GM18868 (cell line): ENCODE measurements around the gene DBN1.

Experiments
- ATAC-seq: cut with Tn5 transposase; IDR thresholded peaks from one replicate; pipeline ENCODE4 v1.9.1; 2021; ENCODE audit warnings: mild to moderate bottlenecking, moderate library complexity; ENCODE audit not compliant: unreplicated experiment

The DBN1 gene

GRCh38 chr5:177445917-177446199 is 27.6 kb downstream of the DBN1 start:
- no peak for ATAC-seq

DNA sequence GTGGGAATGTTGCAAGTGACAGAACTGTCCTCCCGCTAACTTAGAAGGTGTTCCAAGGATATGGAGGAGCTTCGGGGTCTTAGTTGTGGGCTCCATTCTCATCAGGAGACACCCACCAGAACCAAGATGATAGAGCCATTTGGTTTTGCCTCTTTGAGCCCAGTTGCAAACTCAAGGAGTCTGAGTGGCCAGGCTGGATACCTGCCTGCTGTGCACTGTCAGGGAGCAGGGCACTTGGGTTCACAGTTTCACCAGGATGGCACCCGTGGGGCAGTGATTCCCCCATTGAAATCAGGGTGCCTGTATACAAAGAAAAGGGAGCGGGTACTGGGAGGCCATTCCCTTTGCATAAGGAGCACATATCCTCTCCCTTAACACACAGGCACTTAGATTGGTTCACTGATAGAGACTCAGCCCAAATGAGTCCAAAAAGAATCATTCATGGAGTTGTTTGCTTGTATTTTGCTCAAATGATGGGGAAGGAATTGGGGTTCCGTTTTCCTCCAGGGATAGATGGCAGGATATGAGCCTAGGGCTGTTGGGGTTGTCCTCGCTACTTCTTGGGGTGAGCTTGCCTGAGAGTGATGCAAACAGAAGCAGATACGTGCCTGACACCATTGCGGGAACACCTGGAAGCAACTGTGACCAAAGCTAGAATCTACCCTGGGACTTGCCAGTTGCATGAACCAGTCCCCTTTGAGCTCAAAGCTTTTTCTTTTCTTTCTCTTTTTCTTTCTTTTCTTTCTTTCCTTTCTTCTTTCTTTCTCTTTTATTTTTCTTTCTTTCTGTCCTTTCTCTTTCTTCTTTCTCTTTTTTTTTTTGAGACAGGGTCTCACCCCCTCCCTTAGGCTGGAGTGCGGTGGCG is 28.1 kb downstream of the DBN1 start:
- ATAC-seq = no peak

- ATAC-seq = no peak
These were observed 29.1 kb downstream of the DBN1 start for GRCh38 chr5:177444106-177445051.

- no peak for ATAC-seq
These were observed 30.1 kb downstream of the DBN1 start for GRCh38 chr5:177443144-177443983.

- no peak for ATAC-seq
These were observed 31.2 kb downstream of the DBN1 start for GRCh38 chr5:177442066-177442826.

GRCh38 chr5:177440990-177441780 is 32.2 kb downstream of the DBN1 start:
- no peak for ATAC-seq

- ATAC-seq = no peak
These were observed 33.0 kb downstream of the DBN1 start for GRCh38 chr5:177440211-177440989.

DNA sequence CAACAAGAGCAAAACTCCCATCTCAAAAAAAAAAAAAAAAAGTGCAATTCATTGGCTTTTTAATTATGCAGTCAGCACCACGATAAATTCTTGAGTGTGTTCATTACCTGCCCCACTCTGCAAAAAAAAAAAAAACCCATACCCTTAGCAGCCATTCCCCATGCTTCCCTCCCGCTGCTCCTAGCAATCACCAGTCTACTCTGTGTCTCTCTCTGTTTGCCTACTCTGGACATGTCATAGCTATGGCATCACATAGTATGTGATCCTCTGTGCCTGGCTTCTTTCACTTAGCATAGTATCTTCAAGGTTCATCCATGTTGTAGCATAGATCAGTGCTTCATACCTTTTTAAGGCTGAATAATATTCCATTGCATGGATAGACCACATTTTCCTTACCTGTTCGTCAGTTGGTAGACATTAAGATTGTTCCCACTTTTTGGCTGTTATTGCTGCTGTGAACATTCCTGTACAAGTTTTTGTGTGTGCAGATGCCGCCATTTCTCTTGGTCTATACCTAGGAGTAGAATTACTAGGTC is 33.8 kb downstream of the DBN1 start:
- ATAC-seq = no peak

DNA sequence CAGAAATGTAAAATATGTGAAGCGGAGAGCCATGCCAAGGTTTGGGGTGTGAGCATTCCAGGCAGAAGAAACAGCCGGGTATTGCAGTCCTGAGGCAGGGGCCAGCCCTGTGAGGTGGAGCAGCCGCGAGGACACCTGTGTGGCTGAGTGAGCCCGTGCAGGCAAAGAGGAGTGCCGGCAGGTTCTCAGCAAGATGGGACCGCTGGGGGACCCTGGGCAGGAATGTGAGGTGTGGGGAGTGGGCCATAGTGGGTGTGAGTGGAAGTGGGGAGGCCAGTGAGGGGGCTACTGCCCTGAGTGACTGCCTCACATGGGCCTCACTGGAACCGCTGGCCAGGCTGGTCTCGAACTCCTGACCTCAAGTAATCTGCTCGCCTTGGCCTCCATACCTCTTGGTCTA is 35.0 kb downstream of the DBN1 start:
- no peak for ATAC-seq

DNA sequence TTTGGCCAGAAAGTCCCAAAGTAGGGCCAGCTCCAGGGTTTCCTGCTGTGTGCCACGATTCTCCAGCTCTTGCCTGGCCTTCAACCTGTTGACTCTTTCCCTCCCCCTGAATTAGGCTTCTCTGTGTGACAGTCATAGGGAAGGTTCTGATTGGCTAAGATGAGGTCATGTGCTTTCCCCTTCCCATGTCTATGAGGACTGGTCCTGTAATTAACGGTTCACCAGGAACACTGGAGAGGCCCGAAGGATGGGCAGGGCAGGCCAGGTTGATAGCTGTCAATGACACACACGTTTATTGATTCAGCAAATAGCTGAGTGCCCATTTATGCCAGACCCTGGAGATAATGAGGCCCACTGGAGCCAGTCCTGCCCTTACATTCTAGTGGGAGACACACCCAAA is 35.8 kb downstream of the DBN1 start:
- ATAC-seq = no peak

DNA sequence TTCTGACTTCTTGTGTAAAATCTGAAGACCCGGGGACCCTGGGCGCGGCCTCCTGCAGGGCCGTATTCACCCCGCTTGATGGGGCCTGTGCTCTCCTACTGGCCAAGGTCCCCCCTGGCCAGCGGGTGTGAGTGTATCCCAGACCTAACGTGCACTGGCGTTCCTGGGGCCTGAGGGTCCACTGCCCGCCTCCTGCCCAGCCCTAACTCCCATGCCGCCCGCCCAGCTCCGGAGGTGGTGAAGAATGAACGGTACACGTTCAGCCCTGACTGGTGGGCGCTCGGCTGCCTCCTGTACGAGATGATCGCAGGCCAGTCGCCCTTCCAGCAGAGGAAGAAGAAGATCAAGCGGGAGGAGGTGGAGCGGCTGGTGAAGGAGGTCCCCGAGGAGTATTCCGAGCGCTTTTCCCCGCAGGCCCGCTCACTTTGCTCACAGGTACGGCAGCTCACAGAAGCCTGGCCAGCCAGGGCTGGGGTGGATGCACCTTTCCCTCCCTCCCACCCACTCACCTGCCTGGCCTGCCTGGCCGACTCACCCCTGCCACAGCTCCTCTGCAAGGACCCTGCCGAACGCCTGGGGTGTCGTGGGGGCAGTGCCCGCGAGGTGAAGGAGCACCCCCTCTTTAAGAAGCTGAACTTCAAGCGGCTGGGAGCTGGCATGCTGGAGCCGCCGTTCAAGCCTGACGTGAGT is 37.4 kb downstream of the DBN1 start:
- ATAC-seq = no peak

DNA sequence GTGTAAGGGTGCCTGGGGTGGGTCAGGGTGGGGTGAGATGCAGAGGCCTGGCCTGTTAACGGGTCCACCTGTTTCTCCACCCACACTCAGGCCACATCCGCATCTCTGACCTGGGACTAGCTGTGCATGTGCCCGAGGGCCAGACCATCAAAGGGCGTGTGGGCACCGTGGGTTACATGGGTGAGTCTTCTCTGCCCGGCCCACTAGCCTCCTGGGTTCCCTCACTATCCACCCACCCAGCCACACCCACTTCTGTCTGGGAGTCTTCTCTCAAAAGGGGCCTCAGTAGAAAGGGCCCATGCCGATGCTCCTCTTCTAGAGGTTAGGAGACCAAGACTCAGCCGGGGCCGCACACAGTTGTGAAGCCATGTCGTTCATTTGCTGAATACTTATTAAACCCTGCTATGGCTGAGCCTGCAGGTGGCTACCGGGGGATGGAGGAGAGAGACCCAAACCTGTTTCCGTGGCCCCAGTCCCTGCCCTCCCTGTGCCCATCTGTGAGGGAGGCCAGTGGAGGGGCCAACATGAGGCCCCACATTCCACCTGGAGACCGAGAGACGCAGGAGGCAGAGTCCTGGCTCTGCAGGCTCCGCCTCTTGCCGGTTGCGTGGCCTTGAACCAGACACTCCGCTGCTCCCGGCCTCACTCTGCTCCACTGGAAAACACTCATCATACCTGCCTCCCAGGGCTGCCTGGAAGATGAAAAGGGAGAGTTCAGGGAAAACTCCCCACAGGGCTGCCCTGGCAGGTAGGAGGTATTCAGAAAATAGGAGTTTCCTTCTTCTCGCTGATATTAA is 38.3 kb downstream of the DBN1 start:
- ATAC-seq = no peak

DNA sequence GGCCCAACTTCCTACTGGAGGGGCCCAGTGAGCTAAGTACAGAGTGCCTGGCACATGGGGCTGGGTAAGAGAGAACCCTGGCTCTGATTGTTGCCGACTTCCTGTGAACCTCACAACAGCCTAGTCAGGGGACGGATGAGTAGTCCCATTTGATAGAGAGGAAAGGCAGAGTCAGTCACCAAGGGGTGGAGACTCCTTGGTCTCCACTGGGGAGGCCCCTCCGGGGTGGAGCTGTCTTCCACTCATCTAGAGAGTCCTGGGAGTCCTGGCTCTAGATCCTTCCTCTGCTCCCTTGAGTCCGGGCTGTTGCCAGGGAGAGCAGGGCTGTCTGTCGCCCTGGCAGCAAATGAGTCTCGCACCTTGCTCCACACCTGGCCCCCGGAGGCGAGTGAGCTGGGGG is 39.0 kb downstream of the DBN1 start:
- ATAC-seq = no peak

DNA sequence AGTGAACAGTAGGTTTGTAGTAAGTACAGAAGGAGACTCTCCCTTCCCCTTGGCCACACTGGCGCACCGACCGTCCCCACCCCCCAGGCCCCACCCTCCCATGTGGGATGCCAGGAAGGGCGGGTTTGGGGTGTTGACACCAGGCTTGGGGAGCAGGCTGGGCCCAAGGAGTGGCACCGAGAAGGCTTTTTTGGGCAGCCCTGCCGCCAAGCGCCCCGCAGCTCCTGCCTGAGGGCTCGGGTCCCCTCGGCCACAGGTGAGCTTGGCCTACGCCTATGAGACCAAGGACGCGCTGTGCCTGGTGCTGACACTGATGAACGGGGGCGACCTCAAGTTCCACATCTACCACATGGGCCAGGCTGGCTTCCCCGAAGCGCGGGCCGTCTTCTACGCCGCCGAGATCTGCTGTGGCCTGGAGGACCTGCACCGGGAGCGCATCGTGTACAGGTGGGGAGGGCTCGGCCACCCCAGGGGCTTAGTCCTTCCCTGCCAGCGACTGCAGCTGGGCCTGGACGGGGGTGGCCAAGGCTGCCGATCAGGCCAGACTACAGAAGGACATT is 39.7 kb downstream of the DBN1 start:
- no peak for ATAC-seq

DNA sequence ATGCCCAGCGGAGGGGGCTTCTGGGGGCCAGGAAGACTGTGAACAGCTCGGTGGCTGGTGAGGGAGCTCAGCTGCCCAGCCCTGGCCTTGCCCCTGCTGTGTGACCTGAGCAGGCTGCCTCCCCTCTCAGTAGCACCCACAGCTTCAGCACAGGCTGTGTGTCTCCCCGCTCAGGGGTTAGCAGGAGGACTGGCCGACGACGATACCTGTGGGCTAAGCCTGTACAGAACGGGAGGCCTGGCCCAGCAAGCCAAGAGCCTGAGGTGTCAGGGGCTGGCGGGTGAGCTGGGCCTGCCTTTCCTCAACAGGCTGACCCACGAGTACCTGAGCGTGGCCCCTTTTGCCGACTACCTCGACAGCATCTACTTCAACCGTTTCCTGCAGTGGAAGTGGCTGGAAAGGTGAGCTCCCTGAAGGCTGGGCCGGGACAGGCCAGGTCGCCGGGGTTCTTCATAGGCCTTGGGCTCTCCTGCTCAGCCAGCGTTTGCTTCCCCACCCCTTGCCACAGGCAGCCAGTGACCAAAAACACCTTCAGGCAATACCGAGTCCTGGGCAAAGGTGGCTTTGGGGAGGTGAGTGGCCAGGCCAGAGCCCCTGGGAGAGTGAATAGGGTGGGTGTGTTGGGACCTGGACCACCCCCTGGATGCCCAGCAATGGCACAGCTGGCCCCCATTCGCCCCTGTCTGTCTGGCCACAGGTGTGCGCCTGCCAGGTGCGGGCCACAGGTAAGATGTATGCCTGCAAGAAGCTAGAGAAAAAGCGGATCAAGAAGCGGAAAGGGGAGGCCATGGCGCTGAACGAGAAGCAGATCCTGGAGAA is 40.4 kb downstream of the DBN1 start:
- no peak for ATAC-seq
